Neural progenitor cell (in vitro differentiated cells): Measurements from ENCODE around the gene CPN2. TPM values are rescaled to one million over a fixed set of nuclear protein-coding genes. Genes with fewer than 3 reads are reported as not detected.

Source experiments
- DNase-seq: peaks from one replicate; pipeline ENCODE4 v3.0.0-alpha.2; 2016; ENCODE audit warnings: low spot score
- H2AFZ ChIP-seq: fragments of 200-600 bp; sonication (generic); replicated peaks from 2 replicates; pipeline ENCODE4 v1.6.1; 2016; ENCODE audit warnings: antibody characterized with exemption
- H3F3A ChIP-seq: fragments of 200-600 bp; sonication (generic); 2 replicates; pipeline ENCODE4 v1.6.1; 2016; ENCODE audit warnings: antibody characterized with exemption, low read depth
- H3K27ac ChIP-seq: fragments of 200-600 bp; sonication (generic); 2 replicates; pipeline ENCODE4 v1.5.1; 2016; ENCODE audit warnings: mild to moderate bottlenecking
- H3K27me3 ChIP-seq: fragments of 200-600 bp; sonication (generic); 2 replicates; pipeline ENCODE4 v1.6.1; 2016; ENCODE audit warnings: mild to moderate bottlenecking, moderate library complexity
- H3K36me3 ChIP-seq: fragments of 200-600 bp; sonication (generic); 2 replicates; pipeline ENCODE4 v1.5.1; 2016
- H3K4me1 ChIP-seq: fragments of 200-600 bp; sonication (generic); 2 replicates; pipeline ENCODE4 v1.6.1; 2016; ENCODE audit warnings: mixed run types
- H3K4me2 ChIP-seq: fragments of 200-600 bp; sonication (generic); 2 replicates; pipeline ENCODE4 v1.6.1; 2016
- H3K4me3 ChIP-seq: fragments of 200-600 bp; sonication (generic); 2 replicates; pipeline ENCODE4 v1.5.1; 2016
- H3K79me2 ChIP-seq: fragments of 200-600 bp; sonication (generic); 2 replicates; pipeline ENCODE4 v1.6.1; 2016; ENCODE audit warnings: low read depth
- H3K9ac ChIP-seq: fragments of 200-600 bp; sonication (generic); 2 replicates; pipeline ENCODE4 v1.6.1; 2016
- H3K9me3 ChIP-seq: fragments of 200-600 bp; sonication (generic); 2 replicates; pipeline ENCODE4 v1.5.1; 2016; ENCODE audit warnings: low read depth
- H4K20me1 ChIP-seq: fragments of 200-600 bp; sonication (generic); 2 replicates; pipeline ENCODE4 v1.6.1; 2016; ENCODE audit warnings: low read depth
- H3K27ac Mint-ChIP-seq: 3 replicates; pipeline ENCODE4 v1.8.0; 2021; ENCODE audit warnings: mixed read lengths
- H3K27me3 Mint-ChIP-seq: 2 replicates; pipeline ENCODE4 v1.8.0; 2022; ENCODE audit warnings: low read depth, mild to moderate bottlenecking, inconsistent platforms, moderate library complexity, mixed read lengths; ENCODE audit not compliant: insufficient read depth
- H3K36me3 Mint-ChIP-seq: 3 replicates; pipeline ENCODE4 v1.8.0; 2021; ENCODE audit warnings: mixed read lengths
- H3K4me1 Mint-ChIP-seq: 3 replicates; pipeline ENCODE4 v1.8.0; 2021; ENCODE audit warnings: mixed read lengths
- H3K4me3 Mint-ChIP-seq: 3 replicates; pipeline ENCODE4 v1.8.0; 2021; ENCODE audit warnings: mild to moderate bottlenecking, moderate library complexity, mixed read lengths
- H3K9me3 Mint-ChIP-seq: 3 replicates; pipeline ENCODE4 v1.8.0; 2020; ENCODE audit warnings: mixed read lengths
- EZH2 ChIP-seq: fragments of 200-600 bp; sonication (generic); IDR thresholded peaks from 2 replicates; pipeline ENCODE4 v1.6.1; 2017; ENCODE audit warnings: antibody characterized with exemption, mild to moderate bottlenecking, moderate library complexity
- EZH2phosphoT487 ChIP-seq: fragments of 200-600 bp; sonication (generic); IDR thresholded peaks from 2 replicates; pipeline ENCODE4 v1.6.1; 2017; ENCODE audit warnings: antibody characterized with exemption
- total RNA-seq: library from RNA; depleted of rRNA; stranded (reverse); fragments of >200 nt; gene quantifications from 2 replicates; pipeline ENCODE4 v1.2.3, GENCODE V29; 2015; ENCODE audit warnings: low replicate concordance
- TF ChIP-seq, protein P1 (sequence below): fragments of 200-600 bp; sonication (generic); IDR thresholded peaks from 2 replicates; pipeline ENCODE4 v1.5.1; 2017; ENCODE audit warnings: antibody characterized with exemption, mild to moderate bottlenecking

CPN2 gene
- total RNA-seq, 1 donor from 2014 or later, result not detected

DNA sequence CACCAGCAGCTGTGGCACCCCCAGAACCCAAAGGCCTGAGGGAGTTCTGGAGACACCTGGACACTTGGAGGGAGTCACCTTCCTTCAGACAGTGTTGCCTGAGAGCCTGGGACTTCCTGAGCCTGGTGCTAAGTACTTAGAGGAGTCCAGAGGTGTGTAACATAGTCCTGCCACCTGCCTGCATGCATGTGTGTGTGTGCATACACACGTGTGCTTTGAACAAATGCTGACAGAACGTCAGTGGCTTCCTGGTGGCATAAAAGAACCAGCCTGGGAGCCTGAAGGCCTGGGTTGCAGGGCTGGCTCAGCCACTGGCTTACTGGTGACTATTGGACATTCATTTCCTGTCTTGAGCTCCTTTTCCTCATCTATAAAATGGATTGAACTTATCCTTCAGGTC, 3.2 kb upstream of the CPN2 start:
- Mint-ChIP-seq H3K27ac (no peak overlapping the region), H3K4me1 (peaks cover 6% of the 10 kb centered on the region), H3K27me3 (peaks cover 13% of the 10 kb centered on the region), H3K36me3 (no peaks in the 10 kb centered on the region), H3K4me3 (no peak overlapping the region), H3K9me3 (no peaks in the 10 kb centered on the region)
- Histone ChIP-seq H2AFZ (no peak overlapping the region), H4K20me1 (no peaks in the 10 kb centered on the region), H3K4me1 (peaks cover 14% of the 10 kb centered on the region), H3K27ac (no peak overlapping the region), H3F3A (peaks cover 16% of the 10 kb centered on the region), H3K9me3 (no peaks in the 10 kb centered on the region), H3K4me2 (no peak overlapping the region), H3K36me3 (no peaks in the 10 kb centered on the region), H3K27me3 (no peaks in the 10 kb centered on the region), H3K4me3 (no peak overlapping the region), H3K79me2 (no peaks in the 10 kb centered on the region), H3K9ac (no peak overlapping the region)
- DNase-seq, result no peak
- no peak for TF ChIP-seq EZH2
- TF ChIP-seq, protein P1, sequence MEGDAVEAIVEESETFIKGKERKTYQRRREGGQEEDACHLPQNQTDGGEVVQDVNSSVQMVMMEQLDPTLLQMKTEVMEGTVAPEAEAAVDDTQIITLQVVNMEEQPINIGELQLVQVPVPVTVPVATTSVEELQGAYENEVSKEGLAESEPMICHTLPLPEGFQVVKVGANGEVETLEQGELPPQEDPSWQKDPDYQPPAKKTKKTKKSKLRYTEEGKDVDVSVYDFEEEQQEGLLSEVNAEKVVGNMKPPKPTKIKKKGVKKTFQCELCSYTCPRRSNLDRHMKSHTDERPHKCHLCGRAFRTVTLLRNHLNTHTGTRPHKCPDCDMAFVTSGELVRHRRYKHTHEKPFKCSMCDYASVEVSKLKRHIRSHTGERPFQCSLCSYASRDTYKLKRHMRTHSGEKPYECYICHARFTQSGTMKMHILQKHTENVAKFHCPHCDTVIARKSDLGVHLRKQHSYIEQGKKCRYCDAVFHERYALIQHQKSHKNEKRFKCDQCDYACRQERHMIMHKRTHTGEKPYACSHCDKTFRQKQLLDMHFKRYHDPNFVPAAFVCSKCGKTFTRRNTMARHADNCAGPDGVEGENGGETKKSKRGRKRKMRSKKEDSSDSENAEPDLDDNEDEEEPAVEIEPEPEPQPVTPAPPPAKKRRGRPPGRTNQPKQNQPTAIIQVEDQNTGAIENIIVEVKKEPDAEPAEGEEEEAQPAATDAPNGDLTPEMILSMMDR, result no peak

DNA sequence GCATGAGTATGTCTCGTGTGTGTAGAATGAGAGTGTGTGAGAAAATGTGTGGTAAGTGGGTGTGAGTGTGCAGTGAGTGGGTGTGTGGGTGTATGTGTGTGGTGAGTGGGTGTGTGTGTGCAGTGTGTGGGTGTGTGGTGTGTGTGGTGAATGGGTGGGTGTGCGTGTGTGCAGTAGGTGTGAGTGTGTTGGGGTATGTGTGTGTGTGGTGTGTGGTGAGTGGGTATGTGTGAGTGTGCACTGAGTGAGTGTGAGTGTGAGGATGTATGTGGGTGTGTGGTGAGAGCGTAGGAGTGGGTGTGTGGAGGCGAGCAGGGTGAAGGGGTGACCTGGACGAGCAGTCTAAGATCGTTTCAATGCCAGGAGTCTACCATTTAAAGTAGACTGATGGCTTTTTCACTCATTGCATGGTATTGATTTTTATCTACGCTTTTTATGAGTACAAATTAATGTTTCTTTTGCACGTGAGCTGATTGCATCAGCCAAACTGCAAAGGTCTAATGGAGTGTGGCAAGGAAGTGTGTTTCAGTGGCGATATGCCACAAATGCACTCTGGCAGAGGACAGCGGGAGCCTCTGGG, 1.6 kb upstream of the CPN2 start:
- Histone ChIP-seq H2AFZ (no peak overlapping the region), H3K27me3 (no peaks in the 10 kb centered on the region), H3K27ac (no peak overlapping the region), H3K4me1 (peaks cover 6% of the 10 kb centered on the region), H3K79me2 (no peaks in the 10 kb centered on the region), H4K20me1 (no peaks in the 10 kb centered on the region), H3K4me3 (no peak overlapping the region), H3K36me3 (no peaks in the 10 kb centered on the region), H3F3A (peaks cover 13% of the 10 kb centered on the region), H3K4me2 (no peak overlapping the region), H3K9me3 (no peaks in the 10 kb centered on the region), H3K9ac (no peak overlapping the region)
- H3K4me1 Mint-ChIP-seq, result peaks cover 6% of the 10 kb centered on the region
- no peak overlapping the region for H3K4me3 Mint-ChIP-seq
- TF ChIP-seq, protein P1, result no peak
- TF ChIP-seq EZH2phosphoT487, result no peak
- no peak for TF ChIP-seq EZH2
- H3K9me3 Mint-ChIP-seq, result no peaks in the 10 kb centered on the region
- no peak for DNase-seq
- H3K36me3 Mint-ChIP-seq, result no peaks in the 10 kb centered on the region
- H3K27me3 Mint-ChIP-seq, result peaks cover 16% of the 10 kb centered on the region
- no peak overlapping the region for H3K27ac Mint-ChIP-seq

DNA sequence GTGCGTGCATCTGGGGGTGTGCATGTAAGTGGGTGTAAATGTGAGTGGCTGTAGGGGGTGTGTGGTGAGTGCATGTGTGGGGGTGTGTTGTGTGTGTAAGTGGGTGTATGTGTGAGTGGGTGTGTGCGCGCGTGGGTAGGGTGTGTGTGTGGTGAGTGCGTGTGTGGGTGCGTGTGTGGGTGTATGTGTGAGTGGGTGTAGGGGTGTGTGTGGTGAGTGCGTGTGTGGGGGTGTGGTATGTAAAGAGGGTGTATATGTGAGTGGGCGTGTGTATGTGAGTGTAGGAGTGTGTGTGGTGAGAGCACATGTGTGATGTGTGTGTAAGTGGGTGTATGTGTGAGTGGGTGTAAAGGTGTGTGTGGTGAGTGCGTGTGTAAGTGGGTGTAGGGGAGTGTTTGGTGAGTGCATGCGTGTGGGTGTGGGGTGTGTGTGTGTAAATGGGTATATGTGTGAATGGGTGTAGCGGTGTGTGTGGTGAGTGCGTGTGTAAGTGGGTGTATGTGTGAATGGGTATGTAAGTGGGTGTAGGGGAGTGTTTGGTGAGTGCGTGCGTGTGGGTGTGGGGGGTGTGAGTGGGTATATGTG, 916 bp upstream of the CPN2 start:
- TF ChIP-seq, protein P1, result no peak
- TF ChIP-seq EZH2, result no peak
- TF ChIP-seq EZH2phosphoT487, result no peak
- H3K4me3 ChIP-seq, result no peak overlapping the region
- no peak overlapping the region for H3K4me2 ChIP-seq
- no peak overlapping the region for H2AFZ ChIP-seq
- Mint-ChIP-seq H3K4me1 (peaks cover 6% of the 10 kb centered on the region), H3K27me3 (peaks cover 16% of the 10 kb centered on the region), H3K4me3 (no peak overlapping the region), H3K9me3 (no peaks in the 10 kb centered on the region), H3K27ac (no peak overlapping the region), H3K36me3 (no peaks in the 10 kb centered on the region)
- no peaks in the 10 kb centered on the region for H3K9me3 ChIP-seq
- no peaks in the 10 kb centered on the region for H3K27me3 ChIP-seq
- H3K4me1 ChIP-seq, result peaks cover 6% of the 10 kb centered on the region
- no peak overlapping the region for H3K27ac ChIP-seq
- H3K79me2 ChIP-seq, result no peaks in the 10 kb centered on the region
- peaks cover 13% of the 10 kb centered on the region for H3F3A ChIP-seq
- H3K9ac ChIP-seq, result no peak overlapping the region
- H4K20me1 ChIP-seq, result no peaks in the 10 kb centered on the region
- DNase-seq, result no peak
- H3K36me3 ChIP-seq, result no peaks in the 10 kb centered on the region
